Left ventricle myocardium inferior (tissue), 1 donor: Measurements from ENCODE around the gene DYSF. TPM values are rescaled to one million over a fixed set of nuclear protein-coding genes. Genes with fewer than 3 reads are reported as not detected.
"Not testable (repeated sequence)": the region's sequence is repeated elsewhere in the genome, so short reads cannot be mapped to it uniquely, and the experiment has no call there.

Experiments
- DNase-seq: peaks from one replicate; pipeline ENCODE4 v3.0.0-alpha.2; 2020
- H3K27ac ChIP-seq: fragments of 200-600 bp; replicated peaks from 2 replicates; pipeline ENCODE4 v1.8.0; 2021
- H3K27me3 ChIP-seq: fragments of 200-600 bp; 2 replicates; pipeline ENCODE4 v1.8.0; 2021; ENCODE audit warnings: low read depth
- H3K36me3 ChIP-seq: fragments of 200-600 bp; 2 replicates; pipeline ENCODE4 v1.8.0; 2021
- H3K4me1 ChIP-seq: fragments of 200-600 bp; 2 replicates; pipeline ENCODE4 v1.8.0; 2021
- H3K4me3 ChIP-seq: fragments of 200-600 bp; 2 replicates; pipeline ENCODE4 v1.8.0; 2021; ENCODE audit warnings: mild to moderate bottlenecking, moderate library complexity
- H3K9me3 ChIP-seq: fragments of 200-600 bp; replicated peaks from 2 replicates; pipeline ENCODE4 v1.8.0; 2021
- intact Hi-C: fragments of 100-400 bp; cut with micrococcal nuclease; formaldehyde crosslinking; loops from one replicate; pipeline ENCODE4 v1.11.0; 2022
- long read RNA-seq: library from polyadenylated mRNA; unstranded; transcript quantifications from one replicate; pipeline ENCODE4 v2.0.0, GENCODE V29; 2021
- total RNA-seq: library from RNA; stranded (reverse); fragmentation: NEBNext Ultra II Directional; extraction: Animal tissue kit (Norgen Biotek cat#: 25700); gene quantifications from one replicate; pipeline ENCODE4 v1.2.1, GENCODE V29; 2021
- TF ChIP-seq, protein P1 (sequence below): fragments of 200-600 bp; IDR thresholded peaks from 2 replicates; pipeline ENCODE4 v1.8.0; 2021; ENCODE audit warnings: antibody characterized with exemption, mild to moderate bottlenecking, borderline replicate concordance
- donor health status: DM: no; HTN: yes; CAD: no; lungs with severe emphysema.

DYSF gene
- total RNA-seq = 48.2 TPM
- long read RNA-seq, full-length matches to known transcripts = 12 of 49 reads
- long read RNA-seq, partial matches to known transcripts = 25 of 49 reads
- long read RNA-seq, other reads (novel, unspliced or antisense) = 12 of 49 reads

DNA sequence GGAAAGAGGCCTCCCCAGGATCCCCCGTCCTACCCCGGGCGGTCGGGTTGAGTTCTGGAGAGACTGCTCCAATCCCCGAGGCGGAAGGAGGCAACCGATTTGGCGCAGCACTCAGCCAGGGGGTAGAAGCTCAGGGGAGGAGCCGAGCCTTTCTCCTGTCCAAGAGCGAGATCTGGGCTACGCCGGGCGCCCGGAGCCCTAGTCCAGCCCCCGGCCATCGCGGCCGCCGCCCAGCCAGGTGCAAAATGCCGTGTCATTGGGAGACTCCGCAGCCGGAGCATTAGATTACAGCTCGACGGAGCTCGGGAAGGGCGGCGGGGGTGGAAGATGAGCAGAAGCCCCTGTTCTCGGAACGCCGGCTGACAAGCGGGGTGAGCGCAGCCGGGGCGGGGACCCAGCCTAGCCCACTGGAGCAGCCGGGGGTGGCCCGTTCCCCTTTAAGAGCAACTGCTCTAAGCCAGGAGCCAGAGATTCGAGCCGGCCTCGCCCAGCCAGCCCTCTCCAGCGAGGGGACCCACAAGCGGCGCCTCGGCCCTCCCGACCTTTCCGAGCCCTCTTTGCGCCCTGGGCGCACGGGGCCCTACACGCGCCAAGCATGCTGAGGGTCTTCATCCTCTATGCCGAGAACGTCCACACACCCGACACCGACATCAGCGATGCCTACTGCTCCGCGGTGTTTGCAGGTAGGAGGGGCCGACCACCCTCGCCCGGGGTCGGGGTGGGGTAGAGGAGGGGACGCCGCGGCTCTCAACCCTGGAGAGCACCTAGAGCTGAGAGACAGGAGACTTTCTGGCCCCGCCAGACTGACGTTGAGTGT lies at the start of gene DYSF:
TSS of gene DYSF (plus strand) at position 158 of the 817 bp plus-strand sequence.
- H3K4me3 ChIP-seq = peak within 1 kb of the TSS; percentile 76
- intact Hi-C loops = no loop called here
- TF ChIP-seq, protein P1, sequence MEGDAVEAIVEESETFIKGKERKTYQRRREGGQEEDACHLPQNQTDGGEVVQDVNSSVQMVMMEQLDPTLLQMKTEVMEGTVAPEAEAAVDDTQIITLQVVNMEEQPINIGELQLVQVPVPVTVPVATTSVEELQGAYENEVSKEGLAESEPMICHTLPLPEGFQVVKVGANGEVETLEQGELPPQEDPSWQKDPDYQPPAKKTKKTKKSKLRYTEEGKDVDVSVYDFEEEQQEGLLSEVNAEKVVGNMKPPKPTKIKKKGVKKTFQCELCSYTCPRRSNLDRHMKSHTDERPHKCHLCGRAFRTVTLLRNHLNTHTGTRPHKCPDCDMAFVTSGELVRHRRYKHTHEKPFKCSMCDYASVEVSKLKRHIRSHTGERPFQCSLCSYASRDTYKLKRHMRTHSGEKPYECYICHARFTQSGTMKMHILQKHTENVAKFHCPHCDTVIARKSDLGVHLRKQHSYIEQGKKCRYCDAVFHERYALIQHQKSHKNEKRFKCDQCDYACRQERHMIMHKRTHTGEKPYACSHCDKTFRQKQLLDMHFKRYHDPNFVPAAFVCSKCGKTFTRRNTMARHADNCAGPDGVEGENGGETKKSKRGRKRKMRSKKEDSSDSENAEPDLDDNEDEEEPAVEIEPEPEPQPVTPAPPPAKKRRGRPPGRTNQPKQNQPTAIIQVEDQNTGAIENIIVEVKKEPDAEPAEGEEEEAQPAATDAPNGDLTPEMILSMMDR = no peak
- peak; percentile 71 for DNase-seq
- H3K9me3 ChIP-seq = no peaks in the 10 kb centered on the region
- H3K36me3 ChIP-seq = no peaks in the 10 kb centered on the region
- H3K27ac ChIP-seq = peak within 1 kb of the TSS; percentile 91
- peaks cover 82% of the 10 kb centered on the region for H3K4me1 ChIP-seq
- H3K27me3 ChIP-seq = peaks cover 13% of the 10 kb centered on the region

DNA sequence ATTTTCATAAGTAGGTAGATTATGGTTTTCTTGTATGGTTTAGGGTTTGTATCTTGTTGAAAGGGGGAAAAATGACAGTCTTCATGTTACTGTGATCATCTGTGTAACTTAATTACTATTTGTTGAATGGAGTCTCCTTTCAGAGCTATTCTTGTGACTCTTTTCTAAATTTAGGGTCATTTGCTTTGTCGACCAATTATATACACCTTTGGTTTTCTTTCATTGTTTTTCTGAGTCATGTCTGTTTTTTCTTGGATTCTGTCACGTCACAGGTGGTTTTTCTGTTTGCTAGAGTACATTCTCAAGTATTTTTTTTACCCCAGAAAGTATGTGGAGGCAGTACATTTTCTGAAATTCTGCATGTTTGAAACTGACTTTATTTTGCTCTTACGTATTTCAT lies 43.8 kb upstream of the DYSF start:
- Histone ChIP-seq H3K4me1 (no peaks in the 10 kb centered on the region), H3K4me3 (no peak overlapping the region), H3K9me3 (no peaks in the 10 kb centered on the region), H3K27me3 (no peaks in the 10 kb centered on the region), H3K36me3 (peaks cover 60% of the 10 kb centered on the region), H3K27ac (no peak overlapping the region)
- intact Hi-C loops = no loop called here
- no peak for DNase-seq
- TF ChIP-seq, protein P1 = no peak

DNA sequence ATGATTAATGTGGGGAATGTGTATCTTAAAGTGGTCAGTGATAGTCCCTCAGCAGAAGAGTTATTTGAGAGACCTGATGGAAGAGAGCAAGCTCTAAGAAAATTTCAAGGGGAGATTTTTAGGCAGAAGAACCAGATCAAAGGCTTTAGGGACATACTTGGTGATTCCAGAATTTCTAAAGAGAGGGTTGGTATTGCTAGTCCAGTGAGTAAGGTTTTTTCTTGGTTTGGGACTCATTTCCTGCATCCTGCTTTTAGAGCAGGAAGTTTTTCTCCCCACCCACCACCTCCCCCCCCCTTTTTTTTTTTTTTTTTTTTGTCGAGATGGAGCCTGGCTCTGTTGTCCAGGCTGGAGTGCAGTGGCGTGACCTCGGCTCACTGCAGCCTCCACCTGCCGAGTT lies 42.7 kb upstream of the DYSF start:
- intact Hi-C loops = no loop called here
- H3K27me3 ChIP-seq = no peaks in the 10 kb centered on the region
- H3K4me3 ChIP-seq = no peak overlapping the region
- no peaks in the 10 kb centered on the region for H3K4me1 ChIP-seq
- no peak for DNase-seq
- TF ChIP-seq, protein P1 = no peak
- H3K9me3 ChIP-seq = no peaks in the 10 kb centered on the region
- H3K36me3 ChIP-seq = peaks cover 49% of the 10 kb centered on the region
- H3K27ac ChIP-seq = peak overlapping the region; percentile 27

DNA sequence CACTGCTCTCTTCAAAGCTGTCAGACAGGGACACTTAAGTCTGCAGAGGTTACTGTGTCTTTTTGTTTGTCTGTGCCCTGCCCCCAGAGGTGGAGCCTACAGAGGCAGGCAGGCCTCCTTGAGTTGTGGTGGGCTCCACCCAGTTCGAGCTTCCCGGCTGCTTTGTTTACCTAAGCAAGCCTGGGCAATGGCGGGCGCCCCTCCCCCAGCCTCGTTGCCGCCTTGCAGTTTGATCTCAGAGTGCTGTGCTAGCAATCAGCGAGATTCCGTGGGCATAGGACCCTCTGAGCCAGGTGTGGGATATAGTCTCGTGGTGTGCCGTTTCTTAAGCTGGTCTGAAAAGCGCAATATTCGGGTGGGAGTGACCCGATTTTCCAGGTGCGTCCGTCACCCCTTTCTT lies 36.5 kb upstream of the DYSF start:
- intact Hi-C loops, H3K27ac ChIP-seq, DNase-seq, H3K9me3 ChIP-seq, H3K36me3 ChIP-seq, H3K27me3 ChIP-seq: not testable (repeated sequence)
- peaks cover 15% of the 10 kb centered on the region for H3K4me1 ChIP-seq
- peak overlapping the region; percentile 52 for H3K4me3 ChIP-seq

GRCh38 chr2:71417300-71418202 lies 35.8 kb upstream of the DYSF start:
- H3K9me3 ChIP-seq = no peaks in the 10 kb centered on the region
- TF ChIP-seq, protein P1 = no peak
- intact Hi-C loops = no loop called here
- H3K4me1 ChIP-seq = peaks cover 18% of the 10 kb centered on the region
- no peaks in the 10 kb centered on the region for H3K27me3 ChIP-seq
- DNase-seq = no peak
- H3K27ac ChIP-seq = peak overlapping the region; percentile 51
- H3K36me3 ChIP-seq = peaks cover 8% of the 10 kb centered on the region
- H3K4me3 ChIP-seq = peak overlapping the region; percentile 52
